DMS153 treated with DMSO at 0.1 percent for 48 hours (cell line): ENCODE data around the gene C1orf116.
"Not testable (repeated sequence)": the region's sequence is repeated elsewhere in the genome, so short reads cannot be mapped to it uniquely, and the experiment has no call there.

ENCODE experiments used
- DNase-seq: peaks from one replicate; lab custom pipeline; 2025; ENCODE audit not compliant: unreplicated experiment; lab: John Stamatoyannopoulos, UW

The C1orf116 gene

GRCh38 chr1:207059881-207060280 is 27.3 kb upstream of the C1orf116 start:
- DNase-seq, result no peak

- DNase-seq, result peak; percentile 83
These were observed 26.6 kb upstream of the C1orf116 start for GRCh38 chr1:207058878-207059867.

GRCh38 chr1:207058252-207058651 is 25.7 kb upstream of the C1orf116 start:
- DNase-seq, result no peak

- DNase-seq, result no peak
These were observed 24.1 kb upstream of the C1orf116 start for GRCh38 chr1:207056673-207057072.

- no peak for DNase-seq
These were observed 22.9 kb upstream of the C1orf116 start for GRCh38 chr1:207055386-207056001.

GRCh38 chr1:207054491-207054890 is 21.9 kb upstream of the C1orf116 start:
- DNase-seq, result no peak

GRCh38 chr1:207052911-207053769 is 20.6 kb upstream of the C1orf116 start, which contains the start of gene PFKFB2:
Gene PFKFB2 (plus strand): TSS chr1:207053275. CDS start chr1:207054718, 1,443 bp downstream.
- DNase-seq, result peak; percentile 100

GRCh38 chr1:207051191-207051943 is 18.8 kb upstream of the C1orf116 start, which contains the start of gene YOD1:
Gene YOD1 (minus strand): TSS chr1:207051208. CDS start chr1:207051030, 178 bp downstream.
- DNase-seq, result peak; percentile 63

- peak; percentile 96 for DNase-seq
These were observed 18.1 kb upstream of the C1orf116 start for GRCh38 chr1:207050480-207051190.

- peak; percentile 70 for DNase-seq
These were observed 17.4 kb upstream of the C1orf116 start for GRCh38 chr1:207049974-207050391.

- DNase-seq, result no peak
These were observed 17.0 kb upstream of the C1orf116 start for GRCh38 chr1:207049514-207049913.

- no peak for DNase-seq
These were observed 16.5 kb upstream of the C1orf116 start for GRCh38 chr1:207049054-207049453.

- DNase-seq, result no peak
These were observed 15.5 kb upstream of the C1orf116 start for GRCh38 chr1:207048041-207048440.

- DNase-seq, result no peak
These were observed 14.9 kb upstream of the C1orf116 start for GRCh38 chr1:207047505-207047904.

- no peak for DNase-seq
These were observed 12.9 kb upstream of the C1orf116 start for GRCh38 chr1:207045453-207045852.

GRCh38 chr1:207041397-207041796 is 8.8 kb upstream of the C1orf116 start:
- not testable (repeated sequence) for DNase-seq

GRCh38 chr1:207040181-207040533 is 7.6 kb upstream of the C1orf116 start:
- no peak for DNase-seq

- DNase-seq, result no peak
These were observed 7.0 kb upstream of the C1orf116 start for GRCh38 chr1:207039380-207040180.

- no peak for DNase-seq
These were observed 4.3 kb upstream of the C1orf116 start for GRCh38 chr1:207036865-207037264.
